ENCODE results near the gene ABCC1. TPM values are rescaled to one million over a fixed set of nuclear protein-coding genes. Genes with fewer than 3 reads are reported as not detected.

The ABCC1 gene
- total and polyA plus RNA-seq, 2 of the 4 experiments (the other 2 are of a cell fraction) = 39.4 to 66.0 TPM

- Histone ChIP-seq H3K4me3 (ENCODE audit: insufficient read depth, low read depth, low read length) (no peak overlapping the region), H2BK15ac (ENCODE audit: low read depth, low read length) (no peak overlapping the region), H3K9ac (ENCODE audit: low read depth, low read length) (no peak overlapping the region), H4K8ac (ENCODE audit: low read depth in 2 of 2, low read length in 2 of 2) (no peak overlapping the region), H3K36me3 (ENCODE audit: control insufficient read depth, insufficient read depth, low read length) (peaks cover 73% of the 10 kb centered on the region), H2BK5ac (ENCODE audit: low read depth, low read length, poor library complexity, severe bottlenecking) (no peak overlapping the region), H4K20me1 (ENCODE audit: insufficient read depth, low read length) (peaks cover 36% of the 10 kb centered on the region), H3K27me3 (ENCODE audit: control insufficient read depth, insufficient read depth, low read length) (no peaks in the 10 kb centered on the region), H3K4me2 (ENCODE audit: low read depth, low read length) (no peak overlapping the region), H3K14ac (replicated peaks; ENCODE audit: low read depth, low read length) (no peak overlapping the region), H4K91ac (ENCODE audit: insufficient read depth, low read depth, low read length) (no peak overlapping the region), H3K4me1 (ENCODE audit: control insufficient read depth, insufficient read depth, low read length) (peaks cover 11% of the 10 kb centered on the region), H2BK120ac (ENCODE audit: low read depth, low read length) (no peak overlapping the region), H2AFZ (replicated peaks; ENCODE audit: low read length, poor library complexity) (no peak overlapping the region), H4K5ac (ENCODE audit: low read depth, low read length) (no peak overlapping the region), H3K18ac (ENCODE audit: low read depth, low read length) (no peak overlapping the region), H3K4ac (ENCODE audit: low read depth, low read length) (no peak overlapping the region), H3K56ac (ENCODE audit: extremely low read depth, insufficient read depth, low read length) (no peak overlapping the region), H3K27ac (ENCODE audit: insufficient read depth, low read length) (no peak overlapping the region), H2BK20ac (ENCODE audit: low read depth, low read length) (no peak overlapping the region), H3K9me1 (ENCODE audit: insufficient read depth, low read length) (peaks cover 13% of the 10 kb centered on the region), H2AK9ac (replicated peaks; ENCODE audit: low read depth, low read length, poor library complexity) (no peak overlapping the region), H3K9me3 (ENCODE audit: control insufficient read depth, insufficient read depth, low read length) (no peaks in the 10 kb centered on the region), H3K23ac (ENCODE audit: low read depth, low read length) (no peak overlapping the region), H2AK5ac (ENCODE audit: low read depth, low read length) (no peak overlapping the region), H3K79me1 (ENCODE audit: low read depth in 1 of 2, low read length in 2 of 2) (peaks cover 35 to 78% of the 10 kb centered on the region in 2 experiments)
- no TSS peak for BruUV-seq (replicated peaks)
- WGBS, 2 experiments (ENCODE audit: extremely low coverage in 2 of 2, insufficient read length in 1 of 2) = 86% methylated on average over 4 of the region's 13 CpGs; no CpG with 5 or more reads in 1 of the 2 experiments
- intact Hi-C loops (cut with micrococcal nuclease) (no loop called here), dilution Hi-C loops (cut with HindIII; ENCODE audit: low sequenced_read_pairs, unreplicated experiment) (no loop called here), in situ Hi-C loops (cut with MboI; ENCODE audit: low sequenced_read_pairs) (no loop called here)
- DNase-seq (peak; percentile 54), ATAC-seq (ENCODE audit: low read depth) (no peak)
- TF ChIP-seq CHD1 (IDR thresholded peaks at IDR 0.05; ENCODE audit: low read depth, low read length) (no peak), CTCF (conservative IDR thresholded peaks at IDR 0.05; ENCODE audit: low read depth, low read length) (no peak), FOS (IDR thresholded peaks at IDR 0.05; ENCODE audit: low read depth, low read length) (no peak), SMC3 (IDR thresholded peaks at IDR 0.05; ENCODE audit: low read depth, low read length) (no peak), CEBPB (IDR thresholded peaks at IDR 0.05; ENCODE audit: low read depth, low read length) (no peak), POLR2A (IDR thresholded peaks at IDR 0.05; ENCODE audit: low read depth, low read length) (no peak), MXI1 (IDR thresholded peaks at IDR 0.05; ENCODE audit: borderline replicate concordance, low read depth, low read length) (no peak), RFX5 (IDR thresholded peaks at IDR 0.05; ENCODE audit: low read depth, low read length) (no peak), NFE2L2 (IDR thresholded peaks at IDR 0.05; ENCODE audit: low read depth, low read length) (no peak), RAD21 (IDR thresholded peaks at IDR 0.05; ENCODE audit: low read length) (no peak), BHLHE40 (IDR thresholded peaks at IDR 0.05; ENCODE audit: low read depth, low read length) (no peak), MAZ (IDR thresholded peaks at IDR 0.05; ENCODE audit: borderline replicate concordance, low read depth, low read length) (no peak), MAFK (IDR thresholded peaks at IDR 0.05; ENCODE audit: low read depth, low read length) (no peak), RCOR1 (IDR thresholded peaks at IDR 0.05; ENCODE audit: insufficient replicate concordance, low read length) (no peak)
- TF ChIP-seq, protein P1, sequence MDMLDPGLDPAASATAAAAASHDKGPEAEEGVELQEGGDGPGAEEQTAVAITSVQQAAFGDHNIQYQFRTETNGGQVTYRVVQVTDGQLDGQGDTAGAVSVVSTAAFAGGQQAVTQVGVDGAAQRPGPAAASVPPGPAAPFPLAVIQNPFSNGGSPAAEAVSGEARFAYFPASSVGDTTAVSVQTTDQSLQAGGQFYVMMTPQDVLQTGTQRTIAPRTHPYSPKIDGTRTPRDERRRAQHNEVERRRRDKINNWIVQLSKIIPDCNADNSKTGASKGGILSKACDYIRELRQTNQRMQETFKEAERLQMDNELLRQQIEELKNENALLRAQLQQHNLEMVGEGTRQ (IDR thresholded peaks at IDR 0.05; ENCODE audit: low read depth, low read length) = no peak
- TF ChIP-seq, protein P2, sequence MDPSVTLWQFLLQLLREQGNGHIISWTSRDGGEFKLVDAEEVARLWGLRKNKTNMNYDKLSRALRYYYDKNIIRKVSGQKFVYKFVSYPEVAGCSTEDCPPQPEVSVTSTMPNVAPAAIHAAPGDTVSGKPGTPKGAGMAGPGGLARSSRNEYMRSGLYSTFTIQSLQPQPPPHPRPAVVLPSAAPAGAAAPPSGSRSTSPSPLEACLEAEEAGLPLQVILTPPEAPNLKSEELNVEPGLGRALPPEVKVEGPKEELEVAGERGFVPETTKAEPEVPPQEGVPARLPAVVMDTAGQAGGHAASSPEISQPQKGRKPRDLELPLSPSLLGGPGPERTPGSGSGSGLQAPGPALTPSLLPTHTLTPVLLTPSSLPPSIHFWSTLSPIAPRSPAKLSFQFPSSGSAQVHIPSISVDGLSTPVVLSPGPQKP (IDR thresholded peaks at IDR 0.05; ENCODE audit: borderline replicate concordance, low read depth, low read length) = no peak
- ChIA-PET POLR2A (ENCODE audit: unreplicated experiment) (no interaction called here), CTCF (interaction anchor here (0.6 kb wide), 1 partner anchor 310 kb away, joined by 3 read pairs; no protein-coding TSS in a partner anchor)
Measured at GRCh38 chr16:16067127-16067526, 117.7 kb downstream of the ABCC1 start.

Data from IMR-90 (cell line).